Measurements from ENCODE around the gene KCNIP4. TPM values are rescaled to one million over a fixed set of nuclear protein-coding genes. Genes with fewer than 3 reads are reported as not detected.

KCNIP4 gene
- total RNA-seq, 1 donor from 2014 or later = 6.2 TPM

DNA sequence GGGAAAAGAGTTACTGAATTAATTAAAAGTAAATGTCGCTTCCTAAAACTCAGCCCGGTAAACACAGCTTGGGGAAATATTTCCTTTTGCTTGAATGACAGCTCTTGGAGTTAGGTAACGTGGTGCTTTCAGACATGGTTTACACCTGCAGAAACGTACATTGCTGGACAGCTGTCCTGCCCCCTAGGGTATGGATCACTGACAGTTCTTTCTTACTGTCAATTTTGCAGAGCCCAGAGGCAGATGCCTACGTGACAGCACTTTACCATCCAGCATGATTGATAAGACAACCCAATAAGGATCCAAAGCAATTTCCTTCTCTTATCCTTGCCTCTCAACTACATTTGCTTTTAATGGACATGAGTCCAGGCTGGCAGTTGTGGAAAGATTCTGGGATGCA, 913.8 kb downstream of the KCNIP4 start:
- TF ChIP-seq, protein P1, sequence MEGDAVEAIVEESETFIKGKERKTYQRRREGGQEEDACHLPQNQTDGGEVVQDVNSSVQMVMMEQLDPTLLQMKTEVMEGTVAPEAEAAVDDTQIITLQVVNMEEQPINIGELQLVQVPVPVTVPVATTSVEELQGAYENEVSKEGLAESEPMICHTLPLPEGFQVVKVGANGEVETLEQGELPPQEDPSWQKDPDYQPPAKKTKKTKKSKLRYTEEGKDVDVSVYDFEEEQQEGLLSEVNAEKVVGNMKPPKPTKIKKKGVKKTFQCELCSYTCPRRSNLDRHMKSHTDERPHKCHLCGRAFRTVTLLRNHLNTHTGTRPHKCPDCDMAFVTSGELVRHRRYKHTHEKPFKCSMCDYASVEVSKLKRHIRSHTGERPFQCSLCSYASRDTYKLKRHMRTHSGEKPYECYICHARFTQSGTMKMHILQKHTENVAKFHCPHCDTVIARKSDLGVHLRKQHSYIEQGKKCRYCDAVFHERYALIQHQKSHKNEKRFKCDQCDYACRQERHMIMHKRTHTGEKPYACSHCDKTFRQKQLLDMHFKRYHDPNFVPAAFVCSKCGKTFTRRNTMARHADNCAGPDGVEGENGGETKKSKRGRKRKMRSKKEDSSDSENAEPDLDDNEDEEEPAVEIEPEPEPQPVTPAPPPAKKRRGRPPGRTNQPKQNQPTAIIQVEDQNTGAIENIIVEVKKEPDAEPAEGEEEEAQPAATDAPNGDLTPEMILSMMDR (conservative IDR thresholded peaks at IDR 0.05) = no peak
- Mint-ChIP-seq H3K4me3 (no peak overlapping the region), H3K9me3 (no peaks in the 10 kb centered on the region), H3K27me3 (peaks cover 28% of the 10 kb centered on the region), H3K36me3 (no peaks in the 10 kb centered on the region), H3K27ac (no peak overlapping the region), H3K4me1 (ENCODE audit: unreplicated experiment) (no peaks in the 10 kb centered on the region)
- no peak for DNase-seq (ENCODE audit: extremely low spot score, unreplicated experiment)

DNA sequence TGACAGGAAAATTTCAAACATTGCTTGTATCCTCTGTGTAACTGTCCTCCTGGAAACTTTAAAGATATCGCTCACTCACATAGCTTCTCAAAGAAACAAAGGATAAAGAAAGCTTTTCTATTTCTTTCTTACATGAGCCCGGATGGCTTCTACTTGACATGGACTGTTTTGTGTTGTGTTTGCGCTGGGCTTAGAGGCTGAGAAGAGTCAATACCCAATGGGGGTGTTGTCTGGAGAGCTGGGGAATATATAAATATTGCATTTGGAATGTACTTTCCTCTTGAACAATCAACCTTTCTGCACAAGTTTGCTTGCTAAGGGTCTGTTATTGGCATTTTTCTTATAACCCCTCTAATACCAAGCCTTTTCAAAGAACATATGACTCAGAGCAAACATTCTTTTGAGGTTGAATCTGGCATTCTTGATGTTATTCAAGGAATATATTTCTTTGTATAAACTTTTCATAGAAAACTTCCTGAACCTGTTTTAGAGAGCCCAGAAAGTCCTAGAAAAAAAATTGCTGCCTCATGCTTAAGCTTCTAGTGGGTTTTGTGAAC, 916.4 kb downstream of the KCNIP4 start:
- Mint-ChIP-seq H3K9me3 (no peaks in the 10 kb centered on the region), H3K4me1 (ENCODE audit: unreplicated experiment) (no peaks in the 10 kb centered on the region), H3K36me3 (no peaks in the 10 kb centered on the region), H3K4me3 (no peak overlapping the region), H3K27me3 (peaks cover 21% of the 10 kb centered on the region), H3K27ac (no peak overlapping the region)
- TF ChIP-seq, protein P1 (conservative IDR thresholded peaks at IDR 0.05) = no peak
- no peak for DNase-seq (ENCODE audit: extremely low spot score, unreplicated experiment)

DNA sequence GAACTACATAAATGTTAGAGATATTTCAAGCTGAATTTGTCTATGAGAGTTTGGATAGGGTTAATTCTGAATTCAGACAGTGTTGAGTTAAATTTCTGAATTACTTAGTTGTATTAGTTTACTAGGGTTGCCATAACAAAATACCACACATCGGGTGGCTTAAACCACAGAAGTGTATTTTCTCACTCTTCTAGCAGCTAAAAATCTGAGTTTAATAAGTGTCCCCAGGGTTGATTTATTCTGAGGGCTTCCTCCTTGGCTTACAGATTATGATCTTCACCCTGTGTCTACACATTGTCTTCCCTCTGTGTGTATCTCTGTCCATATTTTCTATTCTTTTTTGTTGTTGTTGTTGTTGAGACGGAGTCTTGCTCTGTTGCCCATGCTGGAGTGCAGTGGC, 929.8 kb downstream of the KCNIP4 start:
- H3K4me1 Mint-ChIP-seq (ENCODE audit: unreplicated experiment) = no peaks in the 10 kb centered on the region
- DNase-seq (ENCODE audit: extremely low spot score, unreplicated experiment) = no peak
- H3K36me3 Mint-ChIP-seq = no peaks in the 10 kb centered on the region
- H3K4me3 Mint-ChIP-seq = no peak overlapping the region
- H3K27me3 Mint-ChIP-seq = peaks cover 3% of the 10 kb centered on the region
- TF ChIP-seq, protein P1 (conservative IDR thresholded peaks at IDR 0.05) = no peak
- no peak overlapping the region for H3K27ac Mint-ChIP-seq
- peaks cover 3% of the 10 kb centered on the region for H3K9me3 Mint-ChIP-seq

DNA sequence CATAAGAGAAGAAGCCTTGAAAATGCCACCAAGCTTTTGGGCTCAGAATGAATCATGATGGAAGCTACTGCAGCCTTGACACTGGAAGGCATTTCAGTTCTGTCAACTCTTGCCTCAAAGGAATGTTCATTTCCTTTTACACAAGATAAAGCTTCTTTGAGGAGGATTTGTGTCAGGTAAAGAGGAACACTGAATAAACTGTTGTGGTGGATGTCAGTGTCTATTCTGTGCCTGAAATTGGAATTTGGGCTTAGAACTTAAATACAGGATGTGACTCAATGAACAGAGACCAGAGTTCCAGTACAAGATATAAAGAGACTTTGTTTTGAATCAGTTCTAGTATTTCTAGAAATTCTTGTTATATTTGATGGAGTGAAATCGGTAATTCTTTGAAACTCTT, 935.1 kb downstream of the KCNIP4 start:
- DNase-seq (ENCODE audit: extremely low spot score, unreplicated experiment) = no peak
- H3K4me3 Mint-ChIP-seq = no peak overlapping the region
- H3K27ac Mint-ChIP-seq = no peak overlapping the region
- peaks cover 3% of the 10 kb centered on the region for H3K9me3 Mint-ChIP-seq
- no peaks in the 10 kb centered on the region for H3K36me3 Mint-ChIP-seq
- H3K27me3 Mint-ChIP-seq = no peaks in the 10 kb centered on the region
- no peaks in the 10 kb centered on the region for H3K4me1 Mint-ChIP-seq (ENCODE audit: unreplicated experiment)
- TF ChIP-seq, protein P1 (conservative IDR thresholded peaks at IDR 0.05) = no peak

DNA sequence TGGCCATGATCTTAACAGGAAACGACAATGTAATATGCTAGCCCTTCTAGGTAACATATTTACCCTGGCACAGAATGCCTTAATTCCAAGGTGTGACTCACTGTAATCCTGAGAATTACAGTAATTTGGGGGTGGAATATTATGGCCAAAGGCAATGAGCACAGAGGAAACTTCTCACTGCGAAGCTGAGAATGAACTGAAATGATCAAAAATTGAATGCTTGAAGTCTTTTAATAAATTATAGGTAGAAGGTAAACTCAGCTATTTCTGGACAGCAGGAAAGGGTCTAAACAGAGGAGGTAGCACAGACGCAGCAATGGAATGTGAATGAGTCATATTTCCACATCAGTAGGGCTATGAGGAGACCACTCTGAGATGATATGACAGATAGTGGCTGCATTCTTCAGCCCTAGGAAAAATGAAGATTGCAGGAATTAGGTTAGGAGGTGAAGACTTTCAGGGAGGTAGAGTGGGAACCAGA, 935.7 kb downstream of the KCNIP4 start:
- no peak for DNase-seq (ENCODE audit: extremely low spot score, unreplicated experiment)
- H3K27ac Mint-ChIP-seq = no peak overlapping the region

More for the DNA sequence above, 935.7 kb downstream of the KCNIP4 start:
- Mint-ChIP-seq H3K4me3 (no peak overlapping the region), H3K9me3 (peaks cover 3% of the 10 kb centered on the region), H3K27me3 (no peaks in the 10 kb centered on the region), H3K4me1 (ENCODE audit: unreplicated experiment) (no peaks in the 10 kb centered on the region), H3K36me3 (no peaks in the 10 kb centered on the region)
- TF ChIP-seq, protein P1 (conservative IDR thresholded peaks at IDR 0.05) = no peak
